Neural progenitor cell (in vitro differentiated cells): ENCODE data around the gene PPP1R3G.

Source experiments
- EZH2 ChIP-seq: fragments of 200-600 bp; sonication (generic); IDR thresholded peaks from 2 replicates; pipeline ENCODE4 v1.6.1; 2017; ENCODE audit warnings: antibody characterized with exemption, mild to moderate bottlenecking, moderate library complexity
- EZH2phosphoT487 ChIP-seq: fragments of 200-600 bp; sonication (generic); IDR thresholded peaks from 2 replicates; pipeline ENCODE4 v1.6.1; 2017; ENCODE audit warnings: antibody characterized with exemption
- TF ChIP-seq, protein P1 (sequence below): fragments of 200-600 bp; sonication (generic); IDR thresholded peaks from 2 replicates; pipeline ENCODE4 v1.5.1; 2017; ENCODE audit warnings: antibody characterized with exemption, mild to moderate bottlenecking

DNA sequence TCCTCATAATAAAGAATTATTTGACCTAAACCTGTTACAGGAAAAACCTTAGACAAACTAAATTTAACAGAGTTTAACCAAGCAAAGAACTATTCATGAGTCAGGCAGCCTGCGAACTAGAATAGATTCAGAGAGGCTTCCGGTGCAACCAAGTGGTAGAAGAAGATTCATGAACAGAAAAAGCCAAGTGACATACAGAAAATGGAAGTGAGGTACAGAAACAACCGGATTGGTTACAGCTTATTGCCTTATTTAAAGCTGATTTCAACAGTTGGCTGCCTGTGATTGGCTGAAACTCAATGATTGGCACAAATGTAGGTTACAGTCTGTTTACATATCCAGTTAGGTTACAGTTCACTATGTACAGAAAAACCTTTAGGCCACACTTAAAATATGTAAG is 10.1 kb downstream of the PPP1R3G start:
- TF ChIP-seq, protein P1, sequence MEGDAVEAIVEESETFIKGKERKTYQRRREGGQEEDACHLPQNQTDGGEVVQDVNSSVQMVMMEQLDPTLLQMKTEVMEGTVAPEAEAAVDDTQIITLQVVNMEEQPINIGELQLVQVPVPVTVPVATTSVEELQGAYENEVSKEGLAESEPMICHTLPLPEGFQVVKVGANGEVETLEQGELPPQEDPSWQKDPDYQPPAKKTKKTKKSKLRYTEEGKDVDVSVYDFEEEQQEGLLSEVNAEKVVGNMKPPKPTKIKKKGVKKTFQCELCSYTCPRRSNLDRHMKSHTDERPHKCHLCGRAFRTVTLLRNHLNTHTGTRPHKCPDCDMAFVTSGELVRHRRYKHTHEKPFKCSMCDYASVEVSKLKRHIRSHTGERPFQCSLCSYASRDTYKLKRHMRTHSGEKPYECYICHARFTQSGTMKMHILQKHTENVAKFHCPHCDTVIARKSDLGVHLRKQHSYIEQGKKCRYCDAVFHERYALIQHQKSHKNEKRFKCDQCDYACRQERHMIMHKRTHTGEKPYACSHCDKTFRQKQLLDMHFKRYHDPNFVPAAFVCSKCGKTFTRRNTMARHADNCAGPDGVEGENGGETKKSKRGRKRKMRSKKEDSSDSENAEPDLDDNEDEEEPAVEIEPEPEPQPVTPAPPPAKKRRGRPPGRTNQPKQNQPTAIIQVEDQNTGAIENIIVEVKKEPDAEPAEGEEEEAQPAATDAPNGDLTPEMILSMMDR: no peak
- TF ChIP-seq EZH2 (no peak), EZH2phosphoT487 (no peak)
